Endothelial cell of umbilical vein (primary cell): Measurements from ENCODE around the gene NUBP1.

Source experiments
- CTCF ChIP-seq, 2 donors: IDR thresholded peaks; 1 replicate in 1 of 2; 2 replicates in 1 of 2; pipeline ENCODE4 v1.5.1; 2011; ENCODE audit warnings: low read length in 2 of 2, mild to moderate bottlenecking in 2 of 2, moderate library complexity in 2 of 2, control low read depth in 1 of 2, inconsistent platforms in 1 of 2, low read depth in 1 of 2; ENCODE audit not compliant: insufficient read depth in 1 of 2; ENCODE audit errors: extremely low read depth in 1 of 2
- EZH2 ChIP-seq: IDR thresholded peaks from 2 replicates; pipeline ENCODE4 v1.6.1; 2012; ENCODE audit warnings: borderline replicate concordance, low read depth, mild to moderate bottlenecking, moderate library complexity, low read length, inconsistent platforms; ENCODE audit not compliant: severe bottlenecking
- FOS ChIP-seq: IDR thresholded peaks from 2 replicates; pipeline ENCODE4 v1.6.1; 2011; ENCODE audit warnings: mild to moderate bottlenecking, low read length, moderate library complexity, borderline replicate concordance; ENCODE audit not compliant: insufficient read depth
- GATA2 ChIP-seq: IDR thresholded peaks from 2 replicates; pipeline ENCODE4 v1.7.0; 2011; ENCODE audit warnings: low read depth, mild to moderate bottlenecking, moderate library complexity, mixed read lengths, low read length; ENCODE audit not compliant: insufficient read length, insufficient read depth
- JUN ChIP-seq: IDR thresholded peaks from 2 replicates; pipeline ENCODE4 v1.6.1; 2011; ENCODE audit warnings: borderline replicate concordance, low read depth; ENCODE audit not compliant: insufficient read length, insufficient read depth
- MAX ChIP-seq: IDR thresholded peaks from 2 replicates; pipeline ENCODE4 v1.6.1; 2011; ENCODE audit not compliant: insufficient read depth, insufficient read length
- MYC ChIP-seq: IDR thresholded peaks from one replicate; pipeline ENCODE4 v1.6.1; 2011; ENCODE audit warnings: mild to moderate bottlenecking, low read depth, low read length
- POLR2A ChIP-seq: IDR thresholded peaks from 2 replicates; pipeline ENCODE4 v1.6.1; 2012; ENCODE audit warnings: low read depth, mild to moderate bottlenecking, control low read depth, low read length
- POLR2AphosphoS5 ChIP-seq: IDR thresholded peaks from 2 replicates; pipeline ENCODE4 v1.6.1; 2012; ENCODE audit warnings: low read depth, mild to moderate bottlenecking, control low read depth, low read length, moderate library complexity; ENCODE audit not compliant: insufficient read depth

- TF ChIP-seq CTCF (IDR thresholded peaks at IDR 0.05; ENCODE audit: extremely low read depth in 1 of 2, insufficient read depth in 1 of 2, low read depth in 1 of 2, low read length in 2 of 2) (peak; percentile 77 to 82), POLR2A (no peak), JUN (no peak), POLR2AphosphoS5 (no peak), EZH2 (no peak), MYC (no peak), FOS (no peak), GATA2 (no peak), MAX (no peak)
These were observed 6.5 kb upstream of the NUBP1 start for GRCh38 chr16:10737068-10737625.
